ENCODE measurements around the gene CHAF1A. TPM values are rescaled to one million over a fixed set of nuclear protein-coding genes. Genes with fewer than 3 reads are reported as not detected.

Gene CHAF1A
- total RNA-seq, 2 experiments from 2014 or later, result 81.1 to 89.0 TPM

DNA sequence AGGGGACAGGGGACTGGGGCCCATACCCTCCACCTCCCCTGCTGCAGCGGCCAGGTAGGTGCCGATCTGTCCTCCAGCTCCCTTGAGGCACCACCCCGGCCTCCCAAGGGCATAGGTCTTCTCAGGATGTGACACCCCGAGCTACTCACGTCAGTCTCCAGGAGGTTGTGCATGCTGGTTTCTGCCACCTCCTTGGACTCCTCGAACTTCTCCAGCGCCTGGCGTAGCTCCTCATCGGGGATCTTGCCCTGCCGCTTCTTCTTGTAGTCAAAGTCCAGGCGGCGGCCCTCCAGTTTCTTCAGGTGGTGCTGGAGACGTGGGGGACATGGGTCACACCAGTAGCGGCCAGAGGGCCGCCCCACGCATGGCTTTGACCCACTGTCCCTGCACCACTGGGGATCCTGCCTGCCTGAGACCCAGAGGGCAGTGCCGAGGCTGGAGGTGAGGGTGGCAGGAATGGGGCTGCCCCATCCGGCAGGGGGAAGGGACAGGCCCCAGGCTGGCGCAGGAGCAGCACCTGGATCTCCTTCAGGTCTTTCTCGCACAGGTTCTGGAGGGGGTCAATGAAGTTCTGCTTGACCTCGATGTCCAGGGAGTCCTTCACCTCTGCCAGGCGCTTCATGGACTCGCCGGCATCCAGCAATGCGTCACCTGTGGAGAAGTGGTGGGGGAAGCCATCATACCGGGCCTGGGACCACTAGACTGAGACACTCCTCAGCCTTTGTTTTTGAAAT is 38.7 kb upstream of the CHAF1A start:
- CTCF ChIA-PET, result interaction anchor here (0.9 to 6.4 kb wide), 4 partner anchors 11 to 97 kb away, joined by 3 to 29 read pairs (median 6); partner anchors contain the start of gene SH3GL1
- POLR2A ChIA-PET, result interaction anchor here (0.7 kb wide), 1 partner anchor 89 kb away, joined by 3 read pairs; no protein-coding TSS in a partner anchor

DNA sequence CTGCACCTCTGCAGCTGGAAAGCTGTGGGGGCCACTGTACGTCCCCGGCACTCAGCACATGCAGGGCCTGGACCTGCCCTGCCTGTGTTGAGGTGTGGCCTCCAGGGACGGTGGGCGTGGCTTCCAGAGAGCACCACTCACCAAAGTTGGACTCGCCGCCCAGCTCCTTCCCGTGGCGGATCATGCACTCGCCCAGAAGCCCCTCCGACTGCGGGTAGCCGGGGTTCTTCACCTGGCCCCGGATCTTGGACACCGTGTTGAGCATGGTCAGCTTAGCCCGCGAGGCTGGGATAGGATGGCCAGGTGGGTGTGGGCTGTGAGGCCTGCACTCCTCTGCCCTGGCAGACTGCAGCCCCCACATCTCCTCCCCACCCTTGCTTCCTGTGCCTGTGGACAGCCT is 37.1 kb upstream of the CHAF1A start:
- POLR2A ChIA-PET, result no interaction called here

DNA sequence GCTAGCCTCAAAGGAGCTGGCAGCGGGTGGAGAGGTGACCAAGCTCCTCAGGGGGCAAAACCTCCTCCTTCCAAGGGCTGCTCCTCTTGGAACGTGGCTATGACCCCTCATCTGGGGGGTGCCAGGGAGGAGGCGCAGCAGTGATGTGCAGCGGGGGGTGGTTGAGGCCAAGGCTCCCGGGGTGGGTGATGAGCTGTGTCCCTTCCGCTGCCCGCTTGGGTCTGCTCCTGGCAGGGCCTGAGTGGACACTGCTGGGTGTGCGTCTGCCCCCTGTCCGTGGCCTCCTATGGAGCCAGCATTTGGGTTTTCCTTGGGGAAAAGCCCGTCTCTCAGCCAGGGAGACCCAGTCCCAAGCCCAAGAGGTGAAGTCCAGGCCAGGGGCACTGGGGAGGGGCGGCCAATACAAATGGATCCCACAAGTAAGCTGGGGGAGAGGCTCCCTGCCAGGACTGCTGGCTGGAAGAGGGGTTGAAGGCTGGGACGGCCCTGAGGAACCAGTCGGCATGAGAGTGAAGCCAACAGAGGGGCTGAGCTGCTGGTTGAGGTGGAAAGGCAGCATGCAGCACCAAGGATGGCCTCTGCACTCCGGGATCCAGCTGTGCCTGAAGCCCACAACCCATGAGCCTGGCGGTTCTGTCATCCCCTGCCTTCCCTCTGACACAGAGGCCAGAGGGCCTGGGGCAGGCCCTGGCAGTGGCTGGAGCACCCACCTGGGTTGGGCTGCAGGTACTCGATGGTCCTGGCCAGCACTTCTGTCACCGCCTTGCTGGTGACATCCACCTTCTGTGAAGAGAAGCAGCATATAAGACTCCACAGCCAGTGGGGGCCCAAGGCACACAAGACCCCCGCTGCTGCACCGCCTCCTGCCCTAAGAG is 36.4 kb upstream of the CHAF1A start:
- POLR2A ChIA-PET, result interaction anchor here (0.5 to 1.0 kb wide), 2 partner anchors 36 to 96 kb away, joined by 3 read pairs; partner anchors contain the start of gene CHAF1A

More for the DNA sequence above, 37.1 kb upstream of the CHAF1A start:
- CTCF ChIA-PET, result interaction anchor here (1.5 to 6.4 kb wide), 2 partner anchors 12 to 22 kb away, joined by 4 to 29 read pairs; partner anchors contain the start of gene MPND

DNA sequence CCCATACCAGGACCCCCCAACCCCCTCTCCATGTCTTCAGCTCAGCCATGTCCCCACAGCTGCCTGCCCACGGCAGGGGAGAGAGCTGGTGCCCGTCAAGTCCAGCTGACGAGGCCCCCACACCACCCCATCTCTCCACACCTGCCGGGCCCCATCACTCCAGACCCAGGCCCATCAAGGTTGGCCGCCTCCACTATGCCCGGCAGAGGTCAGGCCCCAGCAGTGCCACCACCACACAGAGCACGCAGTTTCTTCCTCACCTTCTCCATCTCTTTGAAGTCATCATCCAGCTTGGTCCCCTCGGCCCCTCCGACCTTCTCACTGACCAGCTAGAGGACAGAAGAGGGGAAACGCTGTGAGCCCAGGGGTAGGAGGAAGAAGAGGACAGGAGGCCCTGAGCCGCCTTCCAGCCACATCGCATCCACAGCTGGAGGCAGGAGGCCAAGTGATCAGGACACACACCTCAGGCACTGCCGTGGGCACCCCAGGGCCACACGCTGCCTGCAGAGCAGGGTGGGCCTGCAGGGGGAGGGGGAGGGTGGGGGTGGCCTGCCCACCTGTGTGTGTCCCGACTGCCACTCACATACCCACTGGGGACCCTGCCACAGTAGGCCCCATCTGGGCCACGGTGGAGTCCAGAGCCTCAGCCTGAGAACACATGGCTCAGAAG is 35.6 kb upstream of the CHAF1A start:
- POLR2A ChIA-PET, result interaction anchor here (0.5 to 1.0 kb wide), 2 partner anchors 36 to 96 kb away, joined by 3 read pairs; partner anchors contain the start of gene CHAF1A
- CTCF ChIA-PET, result interaction anchor here (0.6 to 6.4 kb wide), 5 partner anchors 14 to 270 kb away, joined by 3 to 29 read pairs (median 4); partner anchors contain the start of gene MPND

More for the DNA sequence above, 36.4 kb upstream of the CHAF1A start:
- CTCF ChIA-PET, result interaction anchor here (0.6 to 6.4 kb wide), 4 partner anchors 13 to 269 kb away, joined by 3 to 29 read pairs (median 4); partner anchors contain the start of gene MPND

DNA sequence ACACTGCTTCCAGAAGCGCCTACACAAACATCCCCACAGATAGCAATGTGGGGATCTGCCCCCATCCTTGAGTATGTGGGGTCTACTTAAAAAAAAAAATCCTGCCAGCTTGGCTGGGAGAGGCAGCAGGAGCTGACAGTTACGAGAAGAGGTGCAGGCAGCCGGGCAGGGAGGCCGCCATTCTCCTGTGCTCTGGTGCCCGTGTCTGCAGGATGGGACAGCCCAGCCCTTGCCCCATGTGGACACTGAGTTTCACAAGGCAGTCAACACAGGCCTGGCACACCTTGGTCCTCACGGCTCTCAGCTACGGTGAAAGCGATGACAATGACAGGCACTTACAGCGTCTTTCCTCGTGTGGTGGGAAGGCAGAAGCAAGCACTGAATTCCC is 35.1 kb upstream of the CHAF1A start:
- POLR2A ChIA-PET, result no interaction called here
- CTCF ChIA-PET, result interaction anchor here (1.2 kb wide), 1 partner anchor 15 kb away, joined by 4 read pairs; no protein-coding TSS in a partner anchor

DNA sequence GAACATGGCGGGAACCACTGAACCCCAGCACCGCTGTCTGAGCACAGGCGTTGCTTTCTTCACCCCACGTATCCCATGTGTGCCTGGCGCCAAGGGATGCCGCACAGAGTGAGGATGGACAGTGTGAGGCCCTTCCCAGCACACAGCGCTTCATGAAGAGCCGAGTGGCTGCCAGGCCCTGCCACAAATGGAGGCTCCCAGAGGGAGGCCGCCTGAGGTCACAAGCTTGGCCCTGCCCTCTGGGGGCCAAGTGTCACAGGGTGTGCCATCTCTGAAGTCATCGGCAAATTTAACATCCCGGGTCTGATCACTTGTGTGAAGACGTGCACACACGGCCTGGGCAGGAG is 34.7 kb upstream of the CHAF1A start:
- CTCF ChIA-PET, result interaction anchor here (1.1 to 3.7 kb wide), 4 partner anchors 12 to 90 kb away, joined by 4 to 44 read pairs (median 8); partner anchors contain the start of genes CHAF1A and SH3GL1
- POLR2A ChIA-PET, result interaction anchor here (1.2 kb wide), 1 partner anchor 33 kb away, joined by 5 read pairs; the partner anchor contains the start of gene SH3GL1

DNA sequence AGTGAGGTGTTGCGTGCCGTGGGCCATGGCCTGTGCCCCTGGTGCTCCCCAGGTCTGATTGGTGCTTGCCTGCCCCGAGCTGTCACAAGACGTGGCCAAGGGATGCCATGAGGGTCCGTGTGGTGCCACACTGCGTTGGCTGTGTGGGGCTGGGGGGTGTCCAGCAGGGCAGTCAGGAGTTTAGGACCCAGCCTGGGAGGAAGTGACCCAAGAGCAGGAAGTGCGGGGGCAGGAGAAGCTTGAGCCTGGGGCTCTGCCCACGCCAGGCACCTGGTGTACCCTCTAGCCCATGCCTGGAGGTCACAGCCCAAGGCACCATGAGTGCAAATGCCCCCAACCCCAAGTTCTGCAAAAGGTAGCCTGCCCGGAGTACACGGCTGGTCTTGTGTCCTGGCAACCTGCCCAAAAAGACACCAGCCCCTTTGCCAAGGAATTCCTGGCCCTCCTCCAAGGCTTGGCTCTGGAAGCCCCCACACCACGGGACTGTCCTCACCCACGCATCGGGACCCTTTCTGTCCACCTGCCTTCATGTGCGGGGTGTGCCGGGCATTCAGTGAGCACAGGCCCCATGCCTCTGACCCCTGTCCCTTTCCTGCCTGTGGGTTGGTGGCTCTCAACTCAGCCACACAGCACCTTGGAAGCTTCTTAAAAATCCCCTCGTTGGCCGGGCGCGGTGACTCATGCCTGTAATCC is 34.2 kb upstream of the CHAF1A start:
- POLR2A ChIA-PET, result interaction anchor here (1.2 kb wide), 1 partner anchor 32 kb away, joined by 5 read pairs; the partner anchor contains the start of gene SH3GL1
- CTCF ChIA-PET, result interaction anchor here (0.6 to 3.7 kb wide), 5 partner anchors 12 to 91 kb away, joined by 3 to 44 read pairs (median 4); partner anchors contain the start of genes CHAF1A and SH3GL1

DNA sequence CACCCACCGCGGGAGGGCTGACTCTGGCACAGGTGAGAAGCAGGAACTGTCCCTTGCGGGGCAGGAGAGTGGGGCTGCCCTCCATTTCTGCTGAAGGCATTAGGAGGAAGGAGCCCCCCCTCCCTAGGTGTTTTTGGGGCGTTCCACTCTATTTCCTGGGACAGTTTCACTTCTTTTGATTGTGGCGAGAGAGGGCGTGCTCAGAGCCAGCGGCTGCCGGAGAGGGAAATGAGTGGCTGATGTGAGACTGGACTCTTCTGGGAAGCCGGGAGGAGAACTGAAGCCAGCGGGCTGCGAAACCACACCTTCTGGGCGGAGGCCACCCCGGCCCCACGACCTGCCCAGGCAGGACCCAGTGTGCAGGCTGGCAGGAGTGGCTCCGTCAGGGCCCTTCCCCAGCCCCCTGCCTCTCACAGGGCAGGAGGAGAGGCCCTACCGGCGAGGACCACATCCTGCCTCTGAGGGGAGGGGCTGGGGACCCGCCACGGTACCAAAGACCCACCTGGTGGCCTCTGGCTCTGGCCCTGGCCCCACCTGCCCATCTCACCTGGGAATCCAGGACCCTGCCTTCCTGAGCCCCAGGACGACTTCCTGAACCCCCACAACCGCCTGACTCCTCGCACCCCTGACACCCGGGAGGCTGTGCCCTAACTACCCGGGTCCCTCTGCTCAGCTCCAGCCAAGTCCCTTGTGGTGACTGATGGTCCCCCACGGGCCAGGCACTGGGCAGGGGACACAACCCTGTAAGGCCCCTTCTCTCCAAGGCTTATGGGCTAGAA is 33.1 kb upstream of the CHAF1A start:
- ChIA-PET POLR2A (interaction anchor here (0.7 to 1.4 kb wide), 6 partner anchors 10 to 599 kb away, joined by 3 to 9 read pairs (median 6); partner anchors contain the start of genes KDM4B, MPND and SH3GL1), CTCF (interaction anchor here (0.8 to 3.7 kb wide), 11 partner anchors 11 to 120 kb away, joined by 3 to 44 read pairs (median 4); partner anchors contain the start of genes CHAF1A, MPND and SH3GL1)

DNA sequence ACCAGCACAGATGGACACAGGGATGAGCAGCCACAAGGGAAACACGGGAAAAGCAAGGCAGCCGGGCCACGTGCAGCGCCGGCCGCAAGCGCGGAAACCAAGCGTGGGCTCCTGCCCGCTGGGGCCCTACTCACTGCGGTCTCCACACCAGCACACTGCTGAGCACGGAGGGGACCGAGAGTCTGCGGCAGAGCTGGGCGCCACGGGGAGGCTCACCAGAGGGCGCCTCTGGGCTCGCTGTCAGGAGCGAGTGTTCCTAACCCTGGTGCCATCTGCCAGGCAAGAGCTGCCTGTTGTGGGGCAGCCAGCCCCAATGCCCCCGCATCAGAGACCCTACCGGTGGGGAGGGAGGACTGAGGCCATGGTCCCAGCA is 32.6 kb upstream of the CHAF1A start:
- POLR2A ChIA-PET, result interaction anchor here (0.7 to 1.4 kb wide), 5 partner anchors 10 to 599 kb away, joined by 3 to 9 read pairs (median 6); partner anchors contain the start of genes KDM4B, MPND and SH3GL1
- CTCF ChIA-PET, result interaction anchor here (0.7 to 3.7 kb wide), 14 partner anchors 10 to 121 kb away, joined by 3 to 44 read pairs (median 4); partner anchors contain the start of genes CHAF1A, MPND and SH3GL1

DNA sequence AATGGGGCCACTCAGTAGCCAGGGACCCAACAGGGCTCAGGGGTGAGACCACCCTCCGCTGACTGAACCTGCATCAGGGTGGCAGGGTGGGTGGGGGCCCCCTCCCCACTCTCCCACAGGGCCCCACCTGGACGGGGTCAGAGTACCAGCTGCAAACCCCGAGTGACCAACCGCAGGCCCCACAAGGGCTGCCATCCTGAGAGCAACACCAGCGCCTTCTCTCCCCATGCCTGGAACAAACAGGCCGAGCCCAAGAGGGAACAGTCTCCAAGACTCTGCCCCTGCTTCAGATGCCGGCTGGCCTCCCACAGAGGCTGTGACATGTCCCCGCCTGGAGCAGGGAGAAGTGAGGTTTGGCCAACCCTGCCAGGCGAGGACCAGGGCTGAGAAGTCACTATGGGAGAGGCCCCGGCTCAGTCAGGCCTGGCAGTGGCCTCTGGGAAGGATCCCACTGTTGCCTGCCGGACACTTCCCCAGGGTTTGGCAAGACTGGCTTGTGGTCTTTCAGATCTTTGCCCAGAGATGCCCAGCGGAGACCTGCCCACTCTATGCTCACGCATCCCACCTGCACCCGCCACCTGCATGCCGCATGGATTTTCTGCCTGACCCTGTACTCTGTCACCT is 31.9 kb upstream of the CHAF1A start:
- CTCF ChIA-PET, result interaction anchor here (0.6 to 3.7 kb wide), 14 partner anchors 9 to 153 kb away, joined by 3 to 44 read pairs (median 3); partner anchors contain the start of genes CHAF1A, MPND and SH3GL1
- POLR2A ChIA-PET, result interaction anchor here (0.9 to 1.4 kb wide), 4 partner anchors 9 to 101 kb away, joined by 3 to 9 read pairs (median 6); partner anchors contain the start of genes MPND and SH3GL1

DNA sequence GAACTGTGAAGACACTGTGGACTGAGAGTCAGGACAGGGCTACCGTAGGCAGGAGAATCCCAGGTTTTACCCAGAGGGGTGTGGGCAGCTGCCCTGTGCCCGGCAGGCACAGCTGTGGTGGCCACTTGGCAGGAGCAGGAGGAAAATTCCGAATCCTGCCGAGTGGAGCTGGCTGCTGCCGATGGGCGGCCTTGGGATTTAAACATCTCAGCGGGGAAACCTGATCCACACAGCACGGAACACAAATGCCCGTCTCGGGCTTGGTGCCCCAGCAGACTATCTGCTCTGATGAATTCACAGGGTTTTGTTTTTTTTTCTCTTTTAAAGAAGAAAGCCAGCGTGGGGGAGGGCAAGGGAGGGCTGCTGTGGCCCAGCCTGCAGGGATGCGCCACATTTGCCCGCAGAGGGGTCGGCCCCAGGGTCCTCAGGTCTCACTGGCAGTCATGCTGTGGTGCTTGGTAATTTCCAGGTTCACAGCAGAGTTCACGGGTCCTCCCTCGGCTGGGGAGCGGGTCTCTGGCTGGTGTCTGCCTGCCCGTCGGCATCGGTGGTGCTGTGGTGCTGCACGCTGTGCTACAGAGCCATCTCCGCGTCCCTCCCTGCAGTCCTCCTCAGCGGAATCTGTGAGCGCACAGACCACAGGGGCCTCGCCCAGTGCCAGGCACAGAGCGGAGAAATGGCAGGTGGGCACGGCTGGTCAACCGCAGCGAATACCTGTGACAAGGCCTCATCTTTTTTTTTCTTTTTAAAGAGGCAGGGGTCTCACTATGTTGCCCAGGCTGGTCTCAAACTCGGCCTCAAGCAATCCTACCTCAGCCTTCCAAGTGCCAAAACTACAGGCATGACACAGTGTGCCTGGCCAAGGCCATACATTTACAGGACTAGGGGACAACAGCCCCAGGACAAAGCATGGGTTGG is 30.9 kb upstream of the CHAF1A start:
- ChIA-PET POLR2A (no interaction called here), CTCF (interaction anchor here (0.9 to 3.7 kb wide), 3 partner anchors 29 to 104 kb away, joined by 4 to 44 read pairs (median 6); partner anchors contain the start of genes CHAF1A and SH3GL1)

DNA sequence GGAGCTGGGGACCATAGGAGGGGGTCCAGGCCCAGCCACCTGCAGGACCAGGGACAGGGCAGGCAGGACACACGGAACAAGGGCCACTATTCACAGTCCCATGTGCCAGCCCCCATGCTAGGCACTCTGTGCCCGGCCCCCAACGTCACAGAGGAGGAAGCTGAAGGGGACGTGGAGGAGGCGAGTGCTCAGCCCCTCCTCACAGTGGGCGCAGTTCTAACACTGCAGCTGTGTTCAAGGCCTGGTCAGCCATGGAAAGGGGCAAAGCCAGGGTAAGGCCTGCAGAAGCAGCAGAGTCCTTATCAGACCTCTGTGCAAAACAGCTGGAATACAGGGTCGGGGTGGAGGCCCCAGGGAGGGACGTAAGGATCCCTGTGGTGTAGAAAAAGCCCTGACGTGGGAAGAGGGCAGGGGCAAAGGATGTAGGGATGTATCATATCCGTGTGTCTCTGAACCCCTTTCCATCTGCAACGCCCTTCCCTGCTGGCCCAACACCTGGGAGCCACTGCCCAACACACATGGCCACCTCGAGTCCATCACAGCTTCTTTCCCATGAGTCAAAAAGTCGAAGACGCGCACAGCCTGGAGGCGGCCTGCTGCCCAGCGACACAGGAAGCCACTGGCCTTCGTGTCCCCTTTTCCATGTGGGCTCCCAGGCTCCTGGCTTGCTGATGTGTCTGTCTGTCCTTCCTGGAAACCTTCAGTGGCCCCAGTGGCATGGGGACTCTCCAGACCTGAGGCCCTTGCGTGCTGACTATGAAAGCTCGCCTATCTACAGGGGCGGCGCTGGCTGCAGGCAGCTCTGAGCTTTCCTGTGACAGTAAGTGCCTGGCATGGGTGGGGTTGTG is 30.1 kb upstream of the CHAF1A start:
- CTCF ChIA-PET, result interaction anchor here (0.9 to 1.0 kb wide), 2 partner anchors 28 to 105 kb away, joined by 4 to 6 read pairs; partner anchors contain the start of gene SH3GL1
- POLR2A ChIA-PET, result no interaction called here

DNA sequence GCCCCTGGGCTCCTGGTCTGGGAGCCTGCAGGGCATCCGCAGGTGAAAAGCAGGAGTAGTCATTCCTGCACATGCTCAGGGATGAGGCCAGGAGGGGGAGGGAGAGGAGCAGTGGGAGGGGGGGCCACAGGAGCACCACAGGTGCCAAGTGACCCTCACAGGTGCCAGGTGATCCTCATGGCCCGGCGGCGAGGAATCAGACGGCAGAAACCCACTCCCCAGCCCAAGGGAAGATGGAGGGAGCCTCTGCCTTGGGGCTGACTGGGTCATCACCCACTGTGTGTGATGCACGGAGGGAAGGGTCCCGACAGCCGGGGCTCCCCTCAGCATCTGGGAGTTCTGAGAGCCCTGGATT is 29.4 kb upstream of the CHAF1A start:
- CTCF ChIA-PET, result no interaction called here
- POLR2A ChIA-PET, result no interaction called here
